ENCODE results near the gene RAD52.

RAD52 gene

GRCh38 chr12:949453-950191, at the start of gene RAD52:
RAD52 (minus strand) TSS chr12:949694; CDS start chr12:933058, 16,636 bp downstream.
- peak; percentile 99 for DNase-seq

DNA sequence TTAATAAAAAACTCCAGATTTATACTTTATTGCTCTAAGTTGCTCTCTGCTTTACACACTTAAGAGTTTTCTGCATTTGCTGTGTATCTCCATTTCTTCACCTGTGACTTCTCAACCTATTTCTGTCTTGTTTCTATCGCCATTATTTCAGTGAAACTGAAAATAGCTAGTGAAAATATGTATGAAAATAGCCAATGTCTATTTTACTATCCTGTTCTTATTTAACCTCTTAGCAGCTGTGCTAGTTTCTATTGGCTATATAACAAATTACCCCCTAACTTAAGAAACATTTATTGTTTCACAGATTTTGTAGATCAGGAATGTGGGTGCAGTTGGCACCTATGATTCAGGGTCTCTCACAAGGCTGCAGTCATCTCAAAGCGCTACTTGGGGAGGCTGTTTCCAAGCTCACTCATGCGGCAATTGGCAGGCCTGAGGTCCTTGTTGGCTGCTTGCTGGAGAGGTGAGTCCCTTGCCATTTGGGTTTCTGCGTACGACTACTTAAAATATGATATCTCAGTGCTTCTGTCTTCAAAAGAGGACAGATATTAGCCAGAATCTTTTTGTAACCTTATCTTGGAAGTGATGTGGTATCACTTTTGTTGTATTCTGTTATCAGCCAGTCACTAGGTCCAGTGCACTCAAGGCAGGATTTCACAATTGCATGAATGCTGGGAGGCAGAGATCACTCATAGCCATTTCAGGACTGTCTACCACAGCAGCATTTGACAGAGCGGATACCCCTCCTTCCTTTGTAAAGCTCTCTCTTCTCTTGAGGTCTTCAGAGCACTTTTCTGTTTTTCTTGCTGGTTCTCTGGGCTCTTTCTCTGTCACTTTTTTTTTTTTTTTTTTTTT, 48.8 kb upstream of the RAD52 start:
- no peak for DNase-seq

DNA sequence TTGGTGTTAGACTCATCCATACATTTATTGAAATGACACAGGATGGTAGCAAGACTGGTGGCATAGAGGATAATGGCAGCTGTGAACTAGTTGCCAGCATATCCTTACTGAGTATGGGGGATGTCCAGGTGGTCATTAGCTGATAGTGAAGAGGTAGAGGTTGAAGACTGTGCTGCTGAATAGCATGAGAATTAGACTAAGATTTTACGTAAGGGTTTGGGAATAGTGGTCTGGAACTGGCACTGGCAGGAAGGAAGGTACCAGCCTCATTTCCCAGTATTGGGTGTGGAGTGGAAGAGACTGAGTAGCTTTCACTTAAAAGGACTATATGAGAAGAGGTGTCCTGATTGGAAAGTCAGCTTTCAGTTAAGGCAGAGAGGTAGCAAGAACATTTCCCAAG, 48.0 kb upstream of the RAD52 start:
- no peak for DNase-seq

- no peak for DNase-seq
These were observed 47.4 kb upstream of the RAD52 start for GRCh38 chr12:996881-997280.

- no peak for DNase-seq
These were observed 43.2 kb upstream of the RAD52 start for GRCh38 chr12:992647-993046.

GRCh38 chr12:991350-992333, 42.1 kb upstream of the RAD52 start:
- no peak for DNase-seq

- DNase-seq: peak; percentile 90
These were observed 41.3 kb upstream of the RAD52 start, which contains the start of gene ERC1 for GRCh38 chr12:990661-991349. ERC1 (plus strand) TSS chr12:991223; CDS start chr12:1027904, 36,681 bp downstream.

DNA sequence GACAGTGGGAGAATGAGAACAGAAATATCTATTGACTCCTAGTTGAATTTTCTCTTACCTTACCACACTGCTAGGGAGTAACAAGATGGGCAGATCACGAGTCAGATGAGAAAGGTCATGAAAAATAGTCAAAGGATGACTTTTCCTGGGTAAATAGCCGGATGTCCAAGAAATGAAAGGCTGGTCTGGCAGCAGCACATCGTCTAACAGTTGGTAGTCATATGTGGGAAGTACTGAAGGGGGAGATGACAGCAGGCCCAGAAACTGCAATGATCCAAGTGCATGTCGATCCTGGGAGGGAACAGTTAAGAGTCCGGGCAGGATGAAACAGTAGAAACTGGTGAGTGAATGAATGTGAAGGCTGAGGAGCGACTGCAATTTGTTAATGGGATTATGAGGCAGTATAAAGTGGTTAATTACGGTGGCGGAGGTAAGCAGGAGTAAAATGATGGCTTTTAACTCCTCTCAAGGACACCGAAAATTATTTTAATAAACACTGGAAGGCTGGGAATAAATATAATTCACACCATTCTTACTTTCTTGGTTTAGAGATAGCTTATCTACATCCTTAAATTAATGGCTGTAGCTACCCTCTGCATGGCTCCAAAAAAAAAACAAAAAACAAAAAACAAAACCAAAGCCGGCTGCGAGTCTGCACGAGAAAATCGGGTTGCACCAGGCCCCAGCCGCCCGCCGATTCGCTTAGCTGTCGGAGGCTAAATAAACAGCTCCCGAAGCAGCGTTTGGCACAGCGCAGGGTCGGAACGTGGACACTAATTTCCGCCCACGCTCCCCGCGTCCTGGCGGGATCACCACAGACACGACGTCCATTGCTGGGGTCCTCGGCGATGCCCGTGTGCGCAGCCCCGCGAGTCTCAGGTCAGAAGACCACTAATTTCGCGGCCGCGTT, 40.5 kb upstream of the RAD52 start:
- peak; percentile 72 for DNase-seq

DNA sequence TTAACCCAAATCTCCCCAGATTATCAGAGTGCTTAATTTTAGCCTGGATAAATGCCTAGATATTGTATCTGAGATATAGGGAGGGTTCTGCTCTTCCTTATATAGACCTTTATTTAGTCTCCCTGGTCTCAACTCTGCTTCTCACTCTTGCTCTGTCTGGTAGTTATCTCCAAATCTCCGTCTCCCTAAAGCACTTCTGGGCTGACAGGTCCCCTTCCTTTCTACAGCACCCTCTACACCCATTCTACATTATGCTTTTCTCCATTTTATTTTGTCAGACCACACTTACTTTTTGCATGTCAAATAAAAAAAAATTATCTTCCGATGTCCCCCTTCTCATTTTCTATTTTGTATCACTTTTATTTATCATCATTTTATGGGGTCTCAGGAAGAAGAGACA, 39.6 kb upstream of the RAD52 start:
- no peak for DNase-seq

GRCh38 chr12:988646-989045, 39.2 kb upstream of the RAD52 start:
- no peak for DNase-seq

GRCh38 chr12:981961-982360, 32.5 kb upstream of the RAD52 start:
- DNase-seq: no peak

DNA sequence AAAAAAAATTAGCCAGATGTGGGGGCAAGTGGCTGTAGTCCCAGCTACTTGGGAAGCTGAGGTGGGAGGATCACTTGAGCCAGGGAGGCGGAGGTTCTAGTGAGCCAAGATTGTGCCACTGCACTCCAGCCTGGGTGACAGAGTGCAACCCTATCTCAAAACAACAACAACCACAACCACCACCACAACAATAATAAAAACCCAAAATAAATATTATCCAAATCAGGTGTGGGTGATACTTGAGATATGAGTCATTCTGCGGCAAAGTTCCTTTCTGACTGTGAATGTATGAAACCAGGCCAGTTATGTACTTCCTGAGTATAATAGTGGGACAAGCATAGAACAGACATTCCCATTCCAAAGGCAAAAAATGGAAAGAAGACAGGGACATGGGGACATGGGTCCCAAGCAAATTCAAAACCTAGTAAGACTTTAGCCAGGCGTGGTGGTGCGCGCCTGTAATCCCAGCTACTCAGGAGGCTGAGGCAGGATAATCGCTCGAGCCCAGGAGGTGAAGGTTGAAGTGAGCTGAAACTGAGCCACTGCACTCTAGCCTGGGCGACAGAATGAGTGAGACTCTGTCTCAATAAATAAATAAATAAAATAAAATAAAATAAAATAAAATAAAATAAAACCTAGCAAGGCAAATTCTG, 31.8 kb upstream of the RAD52 start:
- no peak for DNase-seq

- no peak for DNase-seq
These were observed 29.9 kb upstream of the RAD52 start for GRCh38 chr12:979349-979748.

DNA sequence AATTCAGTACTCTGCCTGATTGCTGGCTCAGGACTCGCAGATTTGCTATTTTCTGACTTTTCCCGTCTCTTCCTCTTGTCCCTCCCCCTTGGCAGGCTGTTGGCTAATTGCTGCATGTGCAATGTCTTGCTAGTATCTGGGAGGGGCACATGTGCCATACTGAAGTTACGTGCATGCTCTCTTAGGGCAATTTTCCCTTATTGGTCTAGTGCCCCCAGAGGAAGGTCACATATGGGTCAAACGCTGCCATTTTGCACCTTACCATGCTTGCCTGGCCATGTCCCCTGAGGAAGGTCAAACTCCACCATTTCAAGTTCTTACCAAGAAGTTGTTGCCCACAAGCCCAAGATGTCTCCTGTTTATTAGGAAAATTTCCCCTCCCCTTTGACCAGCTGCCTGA, 27.7 kb upstream of the RAD52 start:
- DNase-seq: no peak

GRCh38 chr12:976644-977043, 27.1 kb upstream of the RAD52 start:
- no peak for DNase-seq

DNA sequence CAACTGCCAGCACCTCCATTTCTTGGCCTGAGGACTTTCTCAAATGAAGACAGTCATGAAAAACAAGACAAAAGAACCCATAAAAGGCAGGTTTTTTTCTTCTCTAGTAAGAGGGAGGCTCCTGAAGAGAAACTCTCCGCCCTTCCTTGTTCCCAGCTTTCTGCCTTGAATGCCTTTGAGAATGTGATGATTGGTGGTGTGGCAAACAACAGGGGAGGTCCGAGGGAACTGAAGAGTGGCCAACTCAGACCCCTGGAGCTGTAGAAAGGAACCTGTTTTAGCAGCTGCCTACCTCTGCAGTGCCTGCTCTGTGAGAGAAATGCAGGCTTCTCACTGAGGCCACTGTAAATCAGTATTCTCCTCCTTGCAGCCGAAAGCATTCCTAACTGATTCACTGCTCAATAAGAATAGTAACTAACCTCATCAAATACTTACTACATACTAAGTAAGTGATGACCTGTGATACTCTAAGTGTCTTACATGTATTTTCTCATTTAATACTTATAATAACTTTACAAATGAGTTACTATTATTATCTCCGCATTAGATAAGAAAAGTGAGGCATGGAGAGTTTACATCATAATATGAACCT, 24.9 kb upstream of the RAD52 start:
- no peak for DNase-seq

DNA sequence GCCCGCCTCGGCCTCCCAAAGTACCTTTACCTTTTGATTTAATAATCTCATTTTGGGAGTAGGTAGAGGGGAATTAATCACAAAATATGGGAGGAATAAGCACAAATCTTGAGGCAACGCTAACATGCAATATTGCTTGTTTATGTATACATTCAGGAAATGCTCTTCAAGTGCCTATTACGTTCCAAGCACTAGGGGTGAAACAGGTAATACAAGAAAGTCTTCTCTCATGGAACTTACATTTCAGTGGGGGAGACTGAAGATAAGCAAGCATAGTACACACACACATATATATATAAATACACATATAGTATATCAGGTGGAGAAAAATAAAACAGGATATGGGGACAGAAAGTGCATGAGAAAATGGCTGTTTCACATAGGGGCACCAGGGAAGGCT, 22.5 kb upstream of the RAD52 start:
- no peak for DNase-seq

GRCh38 chr12:969821-970220, 20.3 kb upstream of the RAD52 start:
- DNase-seq: no peak

DNA sequence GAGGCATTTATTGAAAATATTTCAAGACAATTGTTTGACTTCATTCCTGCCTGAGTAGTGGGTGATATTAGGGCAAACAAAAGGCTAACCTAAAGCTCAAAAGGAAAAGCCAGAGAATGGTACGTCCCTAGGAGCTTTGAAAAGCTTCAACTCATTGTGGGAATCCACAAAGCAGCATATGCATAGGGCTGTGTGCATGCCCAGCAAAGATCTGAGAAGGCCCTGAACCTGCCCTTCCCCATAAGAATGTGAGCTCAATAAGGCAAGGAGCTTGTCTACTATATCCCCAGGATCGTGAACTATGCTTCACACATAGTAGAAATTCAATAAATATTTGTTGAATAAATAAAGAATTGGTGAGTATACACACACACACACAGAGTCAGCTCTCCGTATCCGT, 19.1 kb upstream of the RAD52 start:
- DNase-seq: no peak

- DNase-seq: no peak
These were observed 18.1 kb upstream of the RAD52 start for GRCh38 chr12:967641-968040.
